Gastroesophageal sphincter (tissue), 3 donors: ENCODE results near the gene PKNOX1.

ENCODE experiments used
- POLR2A ChIP-seq, 2 donors: fragments of 450-650 bp; IDR thresholded peaks; one replicate each; pipeline ENCODE4 v1.6.1; 2017; ENCODE audit warnings: antibody characterized with exemption in 2 of 2, mild to moderate bottlenecking in 2 of 2, moderate library complexity in 1 of 2
- POLR2AphosphoS5 ChIP-seq: sonication (generic); formaldehyde crosslinking; IDR thresholded peaks from one replicate; pipeline ENCODE4 v1.6.1; 2017; ENCODE audit warnings: antibody characterized with exemption
- TF ChIP-seq, protein P1 (sequence below), 4 experiments: fragments of 200-600 bp in 2 of 4; fragments of 450-650 bp in 2 of 4; sonication (generic) in 1 of 4; IDR thresholded peaks; one replicate each; pipeline ENCODE4 v1.5.1; 2017 to 2019; ENCODE audit warnings: antibody characterized with exemption in 4 of 4, mild to moderate bottlenecking in 2 of 4, moderate library complexity in 2 of 4

DNA sequence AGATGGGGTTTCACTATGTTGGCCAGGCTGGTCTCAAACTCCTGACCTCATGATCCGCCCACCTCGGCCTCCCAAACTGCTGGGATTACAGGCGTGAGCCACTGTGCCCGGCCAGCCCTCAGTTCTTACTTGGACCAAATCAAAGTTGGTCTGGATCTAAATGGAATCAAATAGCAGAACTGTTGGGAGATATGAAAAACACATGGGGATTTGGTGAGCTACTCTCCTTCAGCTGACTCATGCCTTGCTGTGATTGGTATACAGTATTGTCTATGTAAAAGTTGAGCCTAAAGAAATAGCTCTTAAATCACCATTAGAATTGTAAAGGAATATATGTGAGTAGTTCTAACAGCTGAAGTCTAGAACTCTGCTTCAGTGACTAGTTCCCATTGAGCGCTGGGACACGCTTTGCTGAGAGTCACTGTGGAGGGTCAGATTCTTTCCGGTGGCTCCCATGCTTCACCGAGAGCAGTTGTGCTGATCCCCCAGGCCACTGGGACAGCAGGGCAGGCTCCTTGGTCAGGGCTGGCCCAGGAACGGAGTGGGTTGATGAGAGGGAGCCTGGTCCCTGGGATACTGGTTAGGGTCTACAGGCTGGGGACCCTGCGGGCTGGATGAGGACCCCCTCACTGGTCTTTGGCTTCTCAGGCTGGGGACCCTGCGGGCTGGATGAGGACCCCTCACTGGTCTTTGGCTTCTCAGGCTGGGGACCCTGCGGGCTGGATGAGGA, 14.0 kb downstream of the PKNOX1 start:
- TF ChIP-seq, protein P1, sequence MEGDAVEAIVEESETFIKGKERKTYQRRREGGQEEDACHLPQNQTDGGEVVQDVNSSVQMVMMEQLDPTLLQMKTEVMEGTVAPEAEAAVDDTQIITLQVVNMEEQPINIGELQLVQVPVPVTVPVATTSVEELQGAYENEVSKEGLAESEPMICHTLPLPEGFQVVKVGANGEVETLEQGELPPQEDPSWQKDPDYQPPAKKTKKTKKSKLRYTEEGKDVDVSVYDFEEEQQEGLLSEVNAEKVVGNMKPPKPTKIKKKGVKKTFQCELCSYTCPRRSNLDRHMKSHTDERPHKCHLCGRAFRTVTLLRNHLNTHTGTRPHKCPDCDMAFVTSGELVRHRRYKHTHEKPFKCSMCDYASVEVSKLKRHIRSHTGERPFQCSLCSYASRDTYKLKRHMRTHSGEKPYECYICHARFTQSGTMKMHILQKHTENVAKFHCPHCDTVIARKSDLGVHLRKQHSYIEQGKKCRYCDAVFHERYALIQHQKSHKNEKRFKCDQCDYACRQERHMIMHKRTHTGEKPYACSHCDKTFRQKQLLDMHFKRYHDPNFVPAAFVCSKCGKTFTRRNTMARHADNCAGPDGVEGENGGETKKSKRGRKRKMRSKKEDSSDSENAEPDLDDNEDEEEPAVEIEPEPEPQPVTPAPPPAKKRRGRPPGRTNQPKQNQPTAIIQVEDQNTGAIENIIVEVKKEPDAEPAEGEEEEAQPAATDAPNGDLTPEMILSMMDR (IDR thresholded peaks at IDR 0.05): no peak
- no peak for TF ChIP-seq POLR2AphosphoS5
- no peak for TF ChIP-seq POLR2A (IDR thresholded peaks at IDR 0.05)
